ENCODE results near the gene TCP11L1.
"Not testable (repeated sequence)": the region's sequence is repeated elsewhere in the genome, so short reads cannot be mapped to it uniquely, and the experiment has no call there.

Gene TCP11L1

GRCh38 chr11:33067294-33067693, 27.9 kb downstream of the TCP11L1 start:
- no peak for DNase-seq

- no peak for DNase-seq
Observed at GRCh38 chr11:33068611-33069340, 29.4 kb downstream of the TCP11L1 start.

- no peak for DNase-seq
Observed at GRCh38 chr11:33072465-33072864, 33.1 kb downstream of the TCP11L1 start.

- DNase-seq: no peak
Observed at GRCh38 chr11:33083918-33084317, 44.5 kb downstream of the TCP11L1 start.

DNA sequence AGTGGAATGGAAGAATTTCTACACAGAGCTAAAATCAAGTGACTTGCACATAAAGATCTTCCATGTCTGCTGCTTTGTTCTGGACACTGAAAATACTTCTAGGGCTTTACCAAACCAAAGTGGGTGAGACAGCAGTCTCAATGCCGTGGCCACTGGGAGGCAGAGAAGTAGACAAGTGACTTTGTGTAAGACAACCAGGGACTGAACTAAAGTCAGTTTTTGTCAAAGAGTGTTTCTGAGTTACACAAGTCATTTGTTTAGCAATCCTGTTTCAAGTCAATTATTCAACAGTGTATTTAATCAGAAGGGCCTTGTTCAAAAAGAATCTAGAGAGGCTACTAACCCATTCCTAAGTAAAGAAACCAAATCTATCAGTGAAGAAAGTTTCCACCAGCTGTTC, 46.6 kb downstream of the TCP11L1 start:
- no peak for DNase-seq

- no peak for DNase-seq
Observed at GRCh38 chr11:33089776-33090175, 50.4 kb downstream of the TCP11L1 start.

GRCh38 chr11:33094157-33094556, 54.8 kb downstream of the TCP11L1 start:
- DNase-seq: no peak

DNA sequence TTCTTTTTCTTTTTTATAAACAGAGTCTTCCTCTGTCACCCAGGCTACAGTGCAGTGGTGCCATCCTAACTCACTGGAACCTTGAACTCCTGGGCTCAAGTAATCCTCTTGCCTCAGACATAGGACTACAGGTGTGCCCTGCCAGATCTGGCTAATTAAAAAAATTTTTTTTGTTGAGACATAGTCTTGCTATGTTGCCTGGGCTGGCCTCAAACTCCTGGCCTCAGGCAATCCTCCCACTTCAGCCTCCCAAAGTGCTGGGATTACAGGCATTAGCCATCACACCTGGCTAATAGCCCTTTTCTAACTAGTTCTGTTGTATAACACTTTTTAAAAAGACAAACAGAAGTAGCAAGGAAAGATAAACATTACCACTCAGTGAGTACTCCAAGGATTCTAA, 64.5 kb downstream of the TCP11L1 start:
- DNase-seq: no peak

DNA sequence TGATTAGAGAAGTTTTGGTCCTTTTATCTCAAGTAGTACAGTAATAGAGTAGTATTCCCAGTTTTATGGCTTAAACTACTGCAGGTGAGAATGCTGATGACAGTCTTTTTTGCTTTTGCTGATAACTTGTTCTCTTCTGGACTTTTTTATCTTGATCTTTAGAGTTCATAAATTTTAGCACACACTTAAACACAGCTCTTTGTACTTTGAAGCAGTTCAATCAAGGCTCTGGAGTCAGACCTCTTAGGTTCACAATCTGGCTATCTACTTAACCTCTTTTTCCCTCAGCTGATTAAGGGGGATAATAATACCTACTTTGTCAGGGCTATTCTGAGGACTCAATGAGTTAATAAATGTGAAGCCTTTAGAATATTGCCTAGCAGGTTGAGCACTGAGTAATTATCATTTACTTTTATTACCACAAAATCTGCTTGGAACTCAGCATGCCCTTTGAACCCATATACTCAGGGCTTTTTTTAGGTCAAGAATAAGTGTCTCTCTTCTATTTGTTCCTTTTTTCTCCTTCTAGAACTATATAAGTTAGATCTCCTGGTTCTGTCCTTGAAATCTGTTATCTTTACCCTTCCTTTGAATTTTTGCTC, 70.0 kb downstream of the TCP11L1 start:
- DNase-seq: no peak

DNA sequence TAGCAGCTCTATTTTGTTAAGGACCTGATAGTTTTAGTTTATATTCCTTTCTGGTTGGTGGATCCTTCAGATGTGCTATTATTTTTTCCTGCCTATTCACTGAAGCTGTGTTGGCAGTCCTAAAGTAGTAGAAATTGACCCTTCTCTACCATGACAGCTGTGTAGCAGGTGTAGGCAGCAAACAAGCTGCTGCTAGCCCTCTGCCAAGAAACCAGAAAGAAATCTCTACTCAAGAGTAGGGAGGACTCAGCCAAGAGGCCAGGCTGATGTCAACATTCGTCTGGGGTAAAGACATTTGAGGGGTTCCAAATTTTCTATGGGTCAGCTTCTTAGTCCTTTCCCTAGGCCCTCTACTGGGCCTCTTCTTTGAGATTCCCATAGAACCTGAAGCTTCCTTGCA, 70.7 kb downstream of the TCP11L1 start:
- no peak for DNase-seq

GRCh38 chr11:33116535-33116934, 77.2 kb downstream of the TCP11L1 start:
- no peak for DNase-seq

DNA sequence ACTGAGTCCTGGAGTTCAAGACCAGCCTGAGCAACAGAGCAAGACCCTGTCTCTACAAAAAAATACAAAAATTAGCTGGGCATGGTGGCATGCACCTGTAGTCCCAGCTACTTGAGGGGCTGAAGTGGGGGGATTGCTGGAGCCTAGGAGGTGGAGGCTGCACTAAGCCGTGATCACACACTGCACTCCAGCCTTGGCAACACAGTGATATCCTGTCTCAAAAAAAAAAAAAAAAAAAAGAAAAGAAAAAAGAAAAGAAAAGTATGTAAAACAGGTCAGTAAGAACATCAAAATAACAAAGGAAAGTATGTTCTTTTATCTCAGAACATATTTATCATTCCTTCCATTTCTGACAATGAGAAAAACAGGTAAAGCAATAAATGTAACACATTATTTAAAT, 83.3 kb downstream of the TCP11L1 start:
- not testable (repeated sequence) for DNase-seq
